HCT116 (cell line): ENCODE results near the gene TNNI2. TPM values are rescaled to one million over a fixed set of nuclear protein-coding genes. Genes with fewer than 3 reads are reported as not detected.

ENCODE experiments used
- ATAC-seq: fragments of 200-7000 bp; cut with Tn5 transposase; 2 replicates; pipeline ENCODE4 v1.9.1; 2020; ENCODE audit warnings: mild to moderate bottlenecking, moderate library complexity
- BruUV-seq: library from RNA; stranded (reverse); fragments of 400-500 nt; replicated peaks from 2 replicates; lab custom pipeline; 2021; lab: Mats Ljungman, UMichigan
- CTCF ChIA-PET: fragments of 300-600 bp; sonication (Branson Sonifier 250); formaldehyde crosslinking; loops from one replicate; lab custom pipeline; 2021; ENCODE audit warnings: antibody characterized with exemption; lab: Charles Lee
- POLR2A ChIA-PET: fragments of 300-600, 350-600 bp; sonication (Branson Sonifier 250); formaldehyde crosslinking; loops from one replicate; lab custom pipeline; 2021; ENCODE audit warnings: antibody characterized with exemption; lab: Charles Lee
- RAD21 ChIA-PET, 2 experiments: fragments of 300-600 bp; sonication (Branson Sonifier 250); formaldehyde crosslinking; loops; one replicate each; lab custom pipeline; 2023; ENCODE audit warnings: low total read pairs in 2 of 2; ENCODE audit not compliant: uncharacterized antibody in 2 of 2, unreplicated experiment in 2 of 2, low non-redundant PET in 1 of 2; lab: Charles Lee
- DNase-seq: peaks from one replicate; pipeline ENCODE4 v3.0.0-alpha.2; 2010; ENCODE audit warnings: low read depth, low spot score
- H2AFZ ChIP-seq: fragments of 200-600 bp; shearing (Covaris generic), sonication (generic); 2 replicates; pipeline ENCODE4 v1.6.1; 2017; ENCODE audit warnings: low read depth, mixed run types, mixed read lengths, antibody characterized with exemption, low read length; ENCODE audit not compliant: poor library complexity, severe bottlenecking
- H3K27ac ChIP-seq: 2 replicates; pipeline ENCODE4 v1.5.1; 2012; ENCODE audit warnings: low read depth, low read length
- H3K27me3 ChIP-seq: fragments of 200-600 bp; sonication (generic); 2 replicates; pipeline ENCODE4 v1.6.1; 2016; ENCODE audit warnings: mixed run types, low read length, mixed read lengths; ENCODE audit not compliant: insufficient read depth
- H3K36me3 ChIP-seq, 2 experiments: fragments of 200-500 bp in 1 of 2; fragments of 200-600 bp in 1 of 2; sonication (Bioruptor generic) in 1 of 2; sonication (generic) in 1 of 2; 2 replicates each; pipeline versions ENCODE4 v1.5.1 to v1.6.1; 2014 to 2016; ENCODE audit warnings: low read length in 2 of 2, inconsistent platforms in 1 of 2, mixed read lengths in 1 of 2, mixed run types in 1 of 2; ENCODE audit not compliant: insufficient read depth in 2 of 2, control insufficient read depth in 1 of 2
- H3K4me1 ChIP-seq, 2 experiments: fragments of 200-600 bp in 1 of 2; sonication (generic) in 1 of 2; 2 replicates each; pipeline versions ENCODE4 v1.5.1 to v1.6.1; 2012 to 2017; ENCODE audit warnings: low read length in 2 of 2, inconsistent platforms in 1 of 2, mild to moderate bottlenecking in 1 of 2, mixed read lengths in 1 of 2, mixed run types in 1 of 2, moderate library complexity in 1 of 2; ENCODE audit not compliant: insufficient read depth in 2 of 2, control insufficient read depth in 1 of 2
- H3K4me2 ChIP-seq: fragments of 200-600 bp; sonication (generic); 2 replicates; pipeline ENCODE4 v1.6.1; 2017; ENCODE audit warnings: mixed run types, low read length, mixed read lengths
- H3K4me3 ChIP-seq, 2 experiments: fragments of 200-600 bp in 1 of 2; sonication (generic) in 1 of 2; replicated peaks in 1 of 2; 2 replicates each; pipeline ENCODE4 v1.5.1; 2011 to 2016; ENCODE audit warnings: low read length in 2 of 2, control low read depth in 1 of 2, low read depth in 1 of 2, mild to moderate bottlenecking in 1 of 2, mixed read lengths in 1 of 2, mixed run types in 1 of 2
- H3K79me2 ChIP-seq: fragments of 200-600 bp; sonication (generic); 2 replicates; pipeline ENCODE4 v1.6.1; 2017; ENCODE audit warnings: mild to moderate bottlenecking, mixed run types, low read length, moderate library complexity, mixed read lengths; ENCODE audit not compliant: insufficient read depth
- H3K9ac ChIP-seq: fragments of 200-600 bp; sonication (generic); 2 replicates; pipeline ENCODE4 v1.6.1; 2016; ENCODE audit warnings: low read length, mixed read lengths
- H3K9me2 ChIP-seq: fragments of 200-600 bp; sonication (generic), shearing (Covaris generic); 2 replicates; pipeline ENCODE4 v1.6.1; 2017; ENCODE audit warnings: mixed run types, mild to moderate bottlenecking, moderate library complexity; ENCODE audit not compliant: insufficient read depth
- H3K9me3 ChIP-seq, 2 experiments: fragments of 200-500 bp in 1 of 2; fragments of 200-600 bp in 1 of 2; sonication (Bioruptor generic) in 1 of 2; sonication (generic) in 1 of 2; 2 replicates each; pipeline ENCODE4 v1.6.1; 2014 to 2017; ENCODE audit warnings: low read length in 2 of 2, mixed read lengths in 2 of 2, inconsistent platforms in 1 of 2, low read depth in 1 of 2, mild to moderate bottlenecking in 1 of 2, mixed run types in 1 of 2, moderate library complexity in 1 of 2; ENCODE audit not compliant: control insufficient read depth in 1 of 2, insufficient read depth in 1 of 2
- H4K20me1 ChIP-seq: fragments of 200-600 bp; sonication (generic), shearing (Covaris generic); 2 replicates; pipeline ENCODE4 v1.6.1; 2017; ENCODE audit warnings: mixed run types, mild to moderate bottlenecking, moderate library complexity; ENCODE audit not compliant: insufficient read depth
- EGR1 ChIP-seq: IDR thresholded peaks from 2 replicates; pipeline ENCODE4 v1.6.1; 2012; ENCODE audit warnings: low read depth
- ELF1 ChIP-seq: IDR thresholded peaks from 2 replicates; pipeline ENCODE4 v1.6.1; 2012; ENCODE audit warnings: low read depth, borderline replicate concordance
- EZH2 ChIP-seq: fragments of 200-600 bp; sonication (generic); IDR thresholded peaks from 2 replicates; pipeline ENCODE4 v1.6.1; 2017; ENCODE audit warnings: antibody characterized with exemption, mixed run types
- FOSL1 ChIP-seq: IDR thresholded peaks from 2 replicates; pipeline ENCODE4 v1.6.1; 2012; ENCODE audit warnings: low read depth
- POLR2A ChIP-seq: IDR thresholded peaks from 2 replicates; pipeline ENCODE4 v1.7.0; 2011; ENCODE audit warnings: borderline replicate concordance; ENCODE audit not compliant: insufficient read depth, insufficient read length; ENCODE audit errors: extremely low read depth
- POLR2AphosphoS5 ChIP-seq: IDR thresholded peaks from 2 replicates; pipeline ENCODE4 v1.6.1; 2011; ENCODE audit warnings: mild to moderate bottlenecking, low read depth, low read length, moderate library complexity
- SIN3A ChIP-seq: IDR thresholded peaks from 2 replicates; pipeline ENCODE4 v1.6.1; 2012; ENCODE audit warnings: low read depth
- SP1 ChIP-seq: IDR thresholded peaks from 2 replicates; pipeline ENCODE4 v1.6.1; 2012; ENCODE audit warnings: low read depth
- SRF ChIP-seq: IDR thresholded peaks from 2 replicates; pipeline ENCODE4 v1.6.1; 2012; ENCODE audit warnings: low read depth
- TCF7L2 ChIP-seq: IDR thresholded peaks from 2 replicates; pipeline ENCODE4 v1.7.0; 2011; ENCODE audit warnings: borderline replicate concordance, inconsistent platforms; ENCODE audit not compliant: insufficient read depth, insufficient read length; ENCODE audit errors: extremely low read depth
- YY1 ChIP-seq: IDR thresholded peaks from 2 replicates; pipeline ENCODE4 v1.6.1; 2011; ENCODE audit warnings: low read length, low read depth, moderate library complexity, mild to moderate bottlenecking; ENCODE audit not compliant: insufficient replicate concordance; ENCODE audit errors: extremely low read depth
- ZFX ChIP-seq: fragments of 450-650 bp; IDR thresholded peaks from 2 replicates; pipeline ENCODE4 v1.6.1; 2017
- intact Hi-C: fragments of 100-400 bp; cut with micrococcal nuclease; formaldehyde crosslinking; loops from 2 replicates; pipeline ENCODE4 v1.10.0; 2022
- total RNA-seq: library from RNA; stranded (reverse); gene quantifications from one replicate; pipeline ENCODE4 v1.2.1, GENCODE V29; 2021; ENCODE audit not compliant: unreplicated experiment
- TF ChIP-seq, protein P1 (sequence below): IDR thresholded peaks from 2 replicates; pipeline ENCODE4 v1.6.1; 2012
- TF ChIP-seq, protein P2 (sequence below): IDR thresholded peaks from 2 replicates; pipeline ENCODE4 v1.6.1; 2011; ENCODE audit warnings: mild to moderate bottlenecking, low read length, moderate library complexity; ENCODE audit not compliant: insufficient replicate concordance; ENCODE audit errors: extremely low read depth
- TF ChIP-seq, protein P3 (sequence below): IDR thresholded peaks from 2 replicates; pipeline ENCODE4 v1.6.1; 2012

TNNI2 gene
- total RNA-seq, 1 experiment from 2014 or later, result not detected

DNA sequence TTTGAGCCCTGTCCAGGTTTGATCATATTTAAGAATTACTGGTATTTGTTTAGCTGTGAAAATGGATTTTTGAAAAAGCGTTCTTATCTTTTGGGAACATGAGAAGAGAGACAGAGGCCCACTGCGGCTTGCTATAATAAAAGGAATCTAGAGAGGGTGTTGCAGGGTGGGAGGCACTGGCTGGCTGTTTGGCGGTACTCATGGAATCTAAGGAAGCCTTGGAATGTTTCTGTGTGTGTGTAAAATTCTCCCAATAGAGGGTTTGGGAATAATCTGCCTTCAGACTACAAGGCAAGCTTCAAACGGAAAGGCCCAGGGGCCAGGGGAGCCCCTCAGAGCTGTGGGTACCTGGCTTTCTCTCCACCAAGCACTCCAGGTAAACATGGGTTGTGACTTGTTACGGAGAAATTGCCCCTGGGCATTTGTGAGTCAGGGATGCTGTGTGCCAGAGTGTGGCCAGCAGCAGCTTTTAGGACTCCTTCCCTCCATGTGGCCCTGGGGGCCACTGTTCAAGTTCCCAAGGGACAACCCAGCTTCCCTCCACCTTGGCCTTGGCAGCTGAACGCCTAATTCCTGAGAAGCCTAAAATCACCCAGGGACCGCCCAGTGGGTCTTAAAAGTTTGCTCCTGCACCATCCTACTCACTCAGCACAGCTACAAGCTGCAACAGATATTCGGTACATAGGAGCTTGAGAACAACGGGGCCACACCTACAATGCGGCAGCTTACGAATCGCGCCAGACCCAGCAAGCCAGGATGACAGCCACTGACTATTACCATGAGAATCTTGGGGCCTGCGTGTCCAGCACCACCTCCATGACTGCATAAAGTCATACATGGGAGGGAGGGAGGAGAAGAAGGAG, 18.1 kb upstream of the TNNI2 start:
- H3K36me3 ChIP-seq, result no peaks in the 10 kb centered on the region
- H3K27me3 ChIP-seq, result no peaks in the 10 kb centered on the region
- POLR2A ChIA-PET, result no interaction called here
- H3K4me2 ChIP-seq, result no peak overlapping the region
- ATAC-seq (no peak), DNase-seq (no peak)
- H2AFZ ChIP-seq, result no peak overlapping the region
- H3K27ac ChIP-seq, result no peak overlapping the region
- H3K4me1 ChIP-seq, result peaks cover 0 to 6% of the 10 kb centered on the region in 2 experiments; a peak in 2 of 4 replicates
- intact Hi-C loops, result no loop called here
- H3K9me3 ChIP-seq, result peaks cover 4 to 6% of the 10 kb centered on the region in 2 experiments; a peak in 2 of 4 replicates
- H3K9me2 ChIP-seq, result no peaks in the 10 kb centered on the region
- BruUV-seq, result no TSS peak
- H3K9ac ChIP-seq, result no peak overlapping the region
- no peak overlapping the region for H3K4me3 ChIP-seq
- RAD21 ChIA-PET, result no interaction called here
- no peaks in the 10 kb centered on the region for H4K20me1 ChIP-seq
- H3K79me2 ChIP-seq, result no peaks in the 10 kb centered on the region
- TF ChIP-seq EGR1 (no peak), SP1 (no peak), YY1 (no peak), EZH2 (no peak), ZFX (no peak), POLR2A (no peak), FOSL1 (no peak), SIN3A (no peak), SRF (no peak), POLR2AphosphoS5 (no peak), TCF7L2 (no peak), ELF1 (no peak)
- TF ChIP-seq, protein P1, sequence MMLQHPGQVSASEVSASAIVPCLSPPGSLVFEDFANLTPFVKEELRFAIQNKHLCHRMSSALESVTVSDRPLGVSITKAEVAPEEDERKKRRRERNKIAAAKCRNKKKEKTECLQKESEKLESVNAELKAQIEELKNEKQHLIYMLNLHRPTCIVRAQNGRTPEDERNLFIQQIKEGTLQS, result no peak
- TF ChIP-seq, protein P2, sequence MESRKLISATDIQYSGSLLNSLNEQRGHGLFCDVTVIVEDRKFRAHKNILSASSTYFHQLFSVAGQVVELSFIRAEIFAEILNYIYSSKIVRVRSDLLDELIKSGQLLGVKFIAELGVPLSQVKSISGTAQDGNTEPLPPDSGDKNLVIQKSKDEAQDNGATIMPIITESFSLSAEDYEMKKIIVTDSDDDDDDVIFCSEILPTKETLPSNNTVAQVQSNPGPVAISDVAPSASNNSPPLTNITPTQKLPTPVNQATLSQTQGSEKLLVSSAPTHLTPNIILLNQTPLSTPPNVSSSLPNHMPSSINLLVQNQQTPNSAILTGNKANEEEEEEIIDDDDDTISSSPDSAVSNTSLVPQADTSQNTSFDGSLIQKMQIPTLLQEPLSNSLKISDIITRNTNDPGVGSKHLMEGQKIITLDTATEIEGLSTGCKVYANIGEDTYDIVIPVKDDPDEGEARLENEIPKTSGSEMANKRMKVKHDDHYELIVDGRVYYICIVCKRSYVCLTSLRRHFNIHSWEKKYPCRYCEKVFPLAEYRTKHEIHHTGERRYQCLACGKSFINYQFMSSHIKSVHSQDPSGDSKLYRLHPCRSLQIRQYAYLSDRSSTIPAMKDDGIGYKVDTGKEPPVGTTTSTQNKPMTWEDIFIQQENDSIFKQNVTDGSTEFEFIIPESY, result no peak
- TF ChIP-seq, protein P3, sequence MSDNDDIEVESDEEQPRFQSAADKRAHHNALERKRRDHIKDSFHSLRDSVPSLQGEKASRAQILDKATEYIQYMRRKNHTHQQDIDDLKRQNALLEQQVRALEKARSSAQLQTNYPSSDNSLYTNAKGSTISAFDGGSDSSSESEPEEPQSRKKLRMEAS, result no peak
- CTCF ChIA-PET, result no interaction called here
